ENCODE data around the gene ZNF563.

The ZNF563 gene

GRCh38 chr19:12294249-12295158 is 38.9 kb downstream of the ZNF563 start, which contains the start of gene ZNF44:
ZNF44 (minus strand) TSS chr19:12294883; CDS start chr19:12294694, 189 bp downstream.
- peak; percentile 96 to 97 for DNase-seq

- peak; percentile 48 to 78 for DNase-seq
Measured at GRCh38 chr19:12293777-12294248, 39.6 kb downstream of the ZNF563 start.

GRCh38 chr19:12289790-12290065 is 43.7 kb downstream of the ZNF563 start:
- no peak for DNase-seq

- DNase-seq = no peak
Measured at GRCh38 chr19:12287958-12288500, 45.4 kb downstream of the ZNF563 start.

- no peak for DNase-seq
Measured at GRCh38 chr19:12284631-12285030, 48.8 kb downstream of the ZNF563 start.

- no peak for DNase-seq
Measured at GRCh38 chr19:12284226-12284625, 49.2 kb downstream of the ZNF563 start.

GRCh38 chr19:12278713-12279112 is 54.7 kb downstream of the ZNF563 start:
- no peak for DNase-seq

- no peak for DNase-seq
Measured at GRCh38 chr19:12272980-12273901, 60.2 kb downstream of the ZNF563 start.

- DNase-seq = no peak
Measured at GRCh38 chr19:12272386-12272785, 61.0 kb downstream of the ZNF563 start.

- DNase-seq = no peak
Measured at GRCh38 chr19:12270854-12271253, 62.6 kb downstream of the ZNF563 start.

Data from CD4-positive, alpha-beta T cell treated with Interferon alpha-2 for 1 hour (primary cell).